Activated CD8-positive, alpha-beta T cell treated with anti-CD3 and anti-CD28 coated beads for 36 hours (primary cell): ENCODE results near the gene TIRAP. TPM values are rescaled to one million over a fixed set of nuclear protein-coding genes. Genes with fewer than 3 reads are reported as not detected.
A peak's percentile ranks its signal among the peaks of the same experiment; 100 is the strongest.

Experiments used
- ATAC-seq: fragments of 200-7000 bp; cut with Tn5 transposase; one replicate; pipeline ENCODE4 v1.10.0; 2021; ENCODE audit warnings: mild to moderate bottlenecking, moderate library complexity
- CTCF ChIA-PET: fragments of 350-600 bp; sonication (Branson Sonifier 250); formaldehyde crosslinking; loops from one replicate; lab custom pipeline; 2021; ENCODE audit warnings: antibody characterized with exemption; lab: Charles Lee
- POLR2A ChIA-PET: fragments of 350-600 bp; sonication (Branson Sonifier 250); formaldehyde crosslinking; loops from one replicate; lab custom pipeline; 2021; ENCODE audit warnings: antibody characterized with exemption; lab: Charles Lee
- DNase-seq: peaks from one replicate; pipeline ENCODE4 v3.0.0-alpha.2; 2020
- H3K27ac Mint-ChIP-seq: one replicate; pipeline ENCODE4 v1.8.0; 2021; ENCODE audit warnings: mild to moderate bottlenecking, mixed read lengths
- H3K27me3 Mint-ChIP-seq: one replicate; pipeline ENCODE4 v1.8.0; 2021; ENCODE audit warnings: mixed read lengths
- H3K36me3 Mint-ChIP-seq: one replicate; pipeline ENCODE4 v1.8.0; 2021; ENCODE audit warnings: low read depth, mixed read lengths
- H3K4me1 Mint-ChIP-seq: one replicate; pipeline ENCODE4 v1.8.0; 2021; ENCODE audit warnings: low read depth, mixed read lengths
- H3K4me3 Mint-ChIP-seq: one replicate; pipeline ENCODE4 v1.8.0; 2021; ENCODE audit warnings: mild to moderate bottlenecking, moderate library complexity, mixed read lengths
- H3K9me3 Mint-ChIP-seq: one replicate; pipeline ENCODE4 v1.8.0; 2021; ENCODE audit warnings: mixed read lengths
- intact Hi-C: fragments of 100-400 bp; cut with micrococcal nuclease; formaldehyde crosslinking; loops from one replicate; pipeline ENCODE4 v1.10.0; 2022
- total RNA-seq, 2 experiments: library from RNA; stranded (reverse); gene quantifications; one replicate each; pipeline ENCODE4 v1.2.3, GENCODE V29; 2021
- TF ChIP-seq, protein P1 (sequence below): fragments of 200-600 bp; IDR thresholded peaks from one replicate; pipeline ENCODE4 v1.8.0; 2022; ENCODE audit warnings: antibody characterized with exemption, mild to moderate bottlenecking

Gene TIRAP
- total RNA-seq, 2 experiments from 2014 or later, result 4.6 to 4.9 TPM

DNA sequence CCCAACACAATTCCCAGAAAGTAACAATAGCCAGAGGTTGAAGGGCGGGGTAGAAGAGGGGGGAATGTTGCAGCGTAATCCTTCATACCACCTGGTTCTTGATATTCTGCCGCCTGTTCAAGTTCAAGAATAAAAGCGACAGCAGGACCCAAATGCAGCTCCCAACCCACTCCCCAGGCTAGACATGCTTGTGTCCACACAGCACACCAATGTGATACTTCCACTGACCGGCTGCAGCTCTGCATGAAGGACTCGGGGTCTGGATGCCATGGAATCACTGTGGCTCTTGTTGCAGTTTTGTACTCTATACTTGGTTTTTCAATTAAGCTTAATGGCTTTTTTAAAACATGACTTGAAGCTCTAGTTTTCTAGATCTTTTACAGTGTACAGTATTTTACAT lies 20.7 kb upstream of the TIRAP start:
- H3K27me3 Mint-ChIP-seq, result no peaks in the 10 kb centered on the region
- ChIA-PET CTCF (interaction anchor here (0.9 kb wide), 1 partner anchor 58 kb away, joined by 3 read pairs; no protein-coding TSS in a partner anchor), POLR2A (interaction anchor here (1.1 to 1.6 kb wide), 3 partner anchors 19 to 59 kb away, joined by 3 to 6 read pairs (median 3); partner anchors contain the start of genes FAM118B and RPUSD4)
- H3K9me3 Mint-ChIP-seq, result no peaks in the 10 kb centered on the region
- H3K4me3 Mint-ChIP-seq, result no peak overlapping the region
- peaks cover 18% of the 10 kb centered on the region for H3K4me1 Mint-ChIP-seq
- no peak overlapping the region for H3K27ac Mint-ChIP-seq
- intact Hi-C loops, result no loop called here
- no peak for DNase-seq
- H3K36me3 Mint-ChIP-seq, result peaks cover 54% of the 10 kb centered on the region
- no peak for ATAC-seq
- TF ChIP-seq, protein P1, sequence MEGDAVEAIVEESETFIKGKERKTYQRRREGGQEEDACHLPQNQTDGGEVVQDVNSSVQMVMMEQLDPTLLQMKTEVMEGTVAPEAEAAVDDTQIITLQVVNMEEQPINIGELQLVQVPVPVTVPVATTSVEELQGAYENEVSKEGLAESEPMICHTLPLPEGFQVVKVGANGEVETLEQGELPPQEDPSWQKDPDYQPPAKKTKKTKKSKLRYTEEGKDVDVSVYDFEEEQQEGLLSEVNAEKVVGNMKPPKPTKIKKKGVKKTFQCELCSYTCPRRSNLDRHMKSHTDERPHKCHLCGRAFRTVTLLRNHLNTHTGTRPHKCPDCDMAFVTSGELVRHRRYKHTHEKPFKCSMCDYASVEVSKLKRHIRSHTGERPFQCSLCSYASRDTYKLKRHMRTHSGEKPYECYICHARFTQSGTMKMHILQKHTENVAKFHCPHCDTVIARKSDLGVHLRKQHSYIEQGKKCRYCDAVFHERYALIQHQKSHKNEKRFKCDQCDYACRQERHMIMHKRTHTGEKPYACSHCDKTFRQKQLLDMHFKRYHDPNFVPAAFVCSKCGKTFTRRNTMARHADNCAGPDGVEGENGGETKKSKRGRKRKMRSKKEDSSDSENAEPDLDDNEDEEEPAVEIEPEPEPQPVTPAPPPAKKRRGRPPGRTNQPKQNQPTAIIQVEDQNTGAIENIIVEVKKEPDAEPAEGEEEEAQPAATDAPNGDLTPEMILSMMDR, result no peak

DNA sequence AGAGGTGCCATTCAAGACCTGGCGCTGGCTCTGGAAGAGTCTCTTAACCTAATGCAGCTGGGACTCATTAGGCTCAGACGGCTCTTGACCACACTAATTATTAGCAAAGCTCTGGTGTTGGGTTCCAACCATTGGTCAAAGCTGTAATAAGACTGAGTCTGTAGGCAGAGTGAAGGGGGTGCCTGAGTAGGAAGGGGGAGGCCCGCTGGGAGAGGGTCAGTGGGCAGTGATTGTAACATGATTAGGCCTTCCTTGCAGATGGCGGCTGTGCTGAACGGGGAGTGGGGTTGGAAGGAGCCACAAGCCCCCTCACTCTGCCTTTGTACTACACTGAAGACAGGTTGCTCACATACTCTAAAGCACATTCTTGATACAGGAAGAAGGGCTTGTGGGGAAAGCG lies 19.4 kb upstream of the TIRAP start:
- CTCF ChIA-PET, result no interaction called here
- peak overlapping the region; percentile 2 for H3K27ac Mint-ChIP-seq

DNA sequence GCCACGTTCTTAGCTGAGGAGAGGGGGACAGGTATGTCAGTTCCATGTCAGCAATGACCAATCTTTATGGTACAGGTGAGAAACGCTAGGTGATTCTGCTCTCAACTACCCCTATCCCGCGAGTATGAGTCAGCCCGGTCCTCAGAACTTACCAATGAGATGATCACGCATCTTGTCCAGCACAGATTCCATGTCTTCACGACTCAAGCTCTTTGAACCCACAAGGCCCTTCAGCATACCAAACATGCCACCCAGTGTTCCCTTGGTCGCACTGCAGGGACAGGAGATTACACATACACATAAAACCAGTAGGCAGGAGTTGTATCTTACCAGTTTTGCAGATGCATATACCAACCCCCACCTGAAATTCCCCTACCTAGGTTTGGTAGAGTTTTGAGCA lies 17.1 kb upstream of the TIRAP start:
- H3K36me3 Mint-ChIP-seq, result peaks cover 58% of the 10 kb centered on the region
- POLR2A ChIA-PET, result interaction anchor here (0.8 to 1.9 kb wide), 2 partner anchors 8 to 14 kb away, joined by 4 to 8 read pairs; no protein-coding TSS in a partner anchor

More for the DNA sequence above, 19.4 kb upstream of the TIRAP start:
- ATAC-seq (no peak), DNase-seq (no peak)
- H3K9me3 Mint-ChIP-seq, result no peaks in the 10 kb centered on the region
- intact Hi-C loops, result no loop called here
- peaks cover 63% of the 10 kb centered on the region for H3K36me3 Mint-ChIP-seq
- H3K4me3 Mint-ChIP-seq, result no peak overlapping the region
- TF ChIP-seq, protein P1, result no peak
- no peaks in the 10 kb centered on the region for H3K27me3 Mint-ChIP-seq
- peaks cover 24% of the 10 kb centered on the region for H3K4me1 Mint-ChIP-seq
- POLR2A ChIA-PET, result interaction anchor here (0.5 to 1.6 kb wide), 3 partner anchors 19 to 1144 kb away, joined by 3 to 4 read pairs (median 3); no protein-coding TSS in a partner anchor

DNA sequence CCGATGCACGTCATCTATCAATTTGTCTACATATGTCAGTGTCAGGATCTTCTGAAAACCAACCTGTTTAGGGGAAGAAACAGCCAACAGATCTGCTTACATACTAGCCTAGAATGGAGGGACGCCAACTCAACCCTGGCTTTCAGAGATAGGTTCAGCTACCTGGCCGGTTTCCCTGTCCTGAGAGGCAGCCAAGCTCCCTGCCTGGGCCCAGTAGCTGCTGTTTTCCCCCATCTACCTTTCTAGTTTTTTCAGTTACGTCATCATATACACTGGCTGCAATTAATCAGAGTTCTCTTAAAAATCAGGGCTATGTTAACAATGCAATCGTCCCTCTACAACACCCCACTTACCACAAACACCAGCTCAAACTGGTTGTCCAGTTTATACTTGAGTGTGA lies 15.2 kb upstream of the TIRAP start:
- peaks cover 41% of the 10 kb centered on the region for H3K4me1 Mint-ChIP-seq
- H3K4me3 Mint-ChIP-seq, result peak overlapping the region; percentile 96
- DNase-seq (no peak), ATAC-seq (no peak)
- ChIA-PET CTCF (interaction anchor here (1.0 kb wide), 1 partner anchor 44 kb away, joined by 3 read pairs; no protein-coding TSS in a partner anchor), POLR2A (interaction anchor here (0.6 to 3.3 kb wide), 6 partner anchors 13 to 88 kb away, joined by 3 to 25 read pairs (median 3); partner anchors contain the start of genes FAM118B and RPUSD4)
- H3K27me3 Mint-ChIP-seq, result no peaks in the 10 kb centered on the region
- H3K27ac Mint-ChIP-seq, result peak overlapping the region; percentile 97
- H3K9me3 Mint-ChIP-seq, result no peaks in the 10 kb centered on the region
- intact Hi-C loops, result no loop called here
- H3K36me3 Mint-ChIP-seq, result peaks cover 57% of the 10 kb centered on the region
- TF ChIP-seq, protein P1, result no peak

More for the DNA sequence above, 17.1 kb upstream of the TIRAP start:
- CTCF ChIA-PET, result no interaction called here
- no peaks in the 10 kb centered on the region for H3K27me3 Mint-ChIP-seq
- peak overlapping the region; percentile 8 for H3K27ac Mint-ChIP-seq
- H3K4me1 Mint-ChIP-seq, result peaks cover 34% of the 10 kb centered on the region
- no peaks in the 10 kb centered on the region for H3K9me3 Mint-ChIP-seq
- TF ChIP-seq, protein P1, result no peak
- ATAC-seq, result no peak
- DNase-seq, result no peak
- H3K4me3 Mint-ChIP-seq, result peak overlapping the region; percentile 5
- intact Hi-C loops, result no loop called here

DNA sequence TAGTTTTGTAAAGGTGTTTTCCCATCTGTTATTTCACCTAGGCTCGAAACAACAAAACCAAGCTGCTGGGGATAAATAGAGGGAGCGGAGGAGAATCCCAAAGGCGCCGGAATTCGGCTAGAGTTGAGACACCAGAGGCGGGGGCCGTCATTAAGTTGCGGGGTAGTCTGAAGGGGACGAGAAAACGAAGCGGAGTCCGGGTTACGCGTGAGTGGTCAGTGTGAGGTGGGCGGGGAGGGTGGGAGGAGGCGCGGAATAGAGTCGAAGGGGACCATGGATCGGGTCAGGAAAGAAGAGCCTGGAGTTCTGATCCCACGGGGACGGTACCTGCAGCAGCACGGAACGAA lies 14.6 kb upstream of the TIRAP start:
- Mint-ChIP-seq H3K36me3 (peaks cover 56% of the 10 kb centered on the region), H3K27me3 (no peaks in the 10 kb centered on the region), H3K4me3 (peak overlapping the region; percentile 96), H3K27ac (peak overlapping the region; percentile 97), H3K9me3 (no peaks in the 10 kb centered on the region), H3K4me1 (peaks cover 41% of the 10 kb centered on the region)
- ChIA-PET POLR2A (interaction anchor here (0.6 to 3.3 kb wide), 11 partner anchors 8 to 212 kb away, joined by 3 to 25 read pairs (median 3); partner anchors contain the start of genes FAM118B and RPUSD4), CTCF (interaction anchor here (1.0 kb wide), 1 partner anchor 43 kb away, joined by 3 read pairs; no protein-coding TSS in a partner anchor)
- TF ChIP-seq, protein P1, result no peak
- ATAC-seq (no peak), DNase-seq (no peak)
- intact Hi-C loops, result no loop called here
